ENCODE measurements around the gene PEX6.

DNA sequence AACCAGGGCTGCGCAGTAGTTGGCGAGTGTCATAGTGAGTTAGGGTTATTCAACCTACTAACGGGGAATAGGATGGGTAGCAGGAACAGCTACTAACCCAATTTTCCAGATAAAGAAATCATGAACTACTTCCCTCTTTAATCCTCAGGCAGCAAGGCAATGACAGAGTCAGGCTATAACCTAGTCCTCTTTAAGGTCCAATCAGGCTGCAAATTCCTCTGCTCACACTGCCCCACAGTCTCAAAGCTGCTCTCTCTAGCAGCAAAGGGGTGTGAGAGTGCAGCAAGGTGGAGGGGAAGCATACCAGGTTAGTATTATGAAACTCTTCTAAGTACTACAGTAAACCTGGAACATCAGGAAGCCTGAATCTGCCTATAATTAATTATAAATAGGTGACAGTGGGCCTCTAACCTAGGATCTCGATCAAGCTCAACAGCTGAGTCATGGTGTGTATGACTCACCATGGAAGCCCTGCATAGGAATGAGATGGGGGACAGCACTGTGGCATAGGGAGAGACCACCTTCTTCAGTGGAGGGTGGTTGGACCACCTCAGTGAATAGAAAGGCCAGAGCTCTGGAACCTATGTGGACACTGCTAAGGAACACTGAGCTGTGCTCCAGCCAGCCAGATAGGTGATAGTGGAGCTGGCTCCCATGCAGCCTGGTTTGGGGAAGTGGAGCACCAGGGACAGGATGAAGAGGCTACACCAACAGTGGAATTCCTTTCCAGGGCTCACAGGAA is 7.9 kb downstream of the PEX6 start:
- TF ChIP-seq, protein P1, sequence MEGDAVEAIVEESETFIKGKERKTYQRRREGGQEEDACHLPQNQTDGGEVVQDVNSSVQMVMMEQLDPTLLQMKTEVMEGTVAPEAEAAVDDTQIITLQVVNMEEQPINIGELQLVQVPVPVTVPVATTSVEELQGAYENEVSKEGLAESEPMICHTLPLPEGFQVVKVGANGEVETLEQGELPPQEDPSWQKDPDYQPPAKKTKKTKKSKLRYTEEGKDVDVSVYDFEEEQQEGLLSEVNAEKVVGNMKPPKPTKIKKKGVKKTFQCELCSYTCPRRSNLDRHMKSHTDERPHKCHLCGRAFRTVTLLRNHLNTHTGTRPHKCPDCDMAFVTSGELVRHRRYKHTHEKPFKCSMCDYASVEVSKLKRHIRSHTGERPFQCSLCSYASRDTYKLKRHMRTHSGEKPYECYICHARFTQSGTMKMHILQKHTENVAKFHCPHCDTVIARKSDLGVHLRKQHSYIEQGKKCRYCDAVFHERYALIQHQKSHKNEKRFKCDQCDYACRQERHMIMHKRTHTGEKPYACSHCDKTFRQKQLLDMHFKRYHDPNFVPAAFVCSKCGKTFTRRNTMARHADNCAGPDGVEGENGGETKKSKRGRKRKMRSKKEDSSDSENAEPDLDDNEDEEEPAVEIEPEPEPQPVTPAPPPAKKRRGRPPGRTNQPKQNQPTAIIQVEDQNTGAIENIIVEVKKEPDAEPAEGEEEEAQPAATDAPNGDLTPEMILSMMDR (conservative IDR thresholded peaks at IDR 0.05; ENCODE audit: low read length), result no peak
- TF ChIP-seq EZH2phosphoT487 (IDR thresholded peaks at IDR 0.05; ENCODE audit: borderline replicate concordance), result no peak

Data from Loucy (cell line).